Activated CD8-positive, alpha-beta memory T cell treated with anti-CD3 and anti-CD28 coated beads for 4 hours (primary cell): Measurements from ENCODE around the gene STOM.

Experiments
- DNase-seq, 2 donors: peaks; one replicate each; pipeline ENCODE4 v3.0.0-alpha.2; 2020; ENCODE audit warnings: low read depth in 2 of 2

Gene STOM

DNA sequence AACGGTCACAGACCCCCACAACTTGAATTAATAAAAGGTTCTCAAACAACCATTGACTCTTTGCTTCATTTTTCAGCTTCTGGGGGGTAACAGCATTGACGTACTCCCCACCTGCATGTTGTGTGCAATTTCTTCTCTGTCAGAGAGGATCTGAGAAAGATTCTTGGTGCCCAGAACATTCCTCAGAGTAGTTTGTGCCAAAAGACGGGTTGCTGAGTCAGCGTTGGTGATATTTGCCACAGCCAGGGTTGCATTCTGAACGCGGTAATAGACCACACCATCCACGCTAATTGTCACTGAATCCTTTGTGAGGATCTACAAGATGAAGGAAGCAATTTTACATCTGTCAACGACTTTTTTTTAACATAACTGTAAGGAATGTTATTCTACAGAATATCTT lies 21.0 kb downstream of the STOM start:
- DNase-seq = no peak

DNA sequence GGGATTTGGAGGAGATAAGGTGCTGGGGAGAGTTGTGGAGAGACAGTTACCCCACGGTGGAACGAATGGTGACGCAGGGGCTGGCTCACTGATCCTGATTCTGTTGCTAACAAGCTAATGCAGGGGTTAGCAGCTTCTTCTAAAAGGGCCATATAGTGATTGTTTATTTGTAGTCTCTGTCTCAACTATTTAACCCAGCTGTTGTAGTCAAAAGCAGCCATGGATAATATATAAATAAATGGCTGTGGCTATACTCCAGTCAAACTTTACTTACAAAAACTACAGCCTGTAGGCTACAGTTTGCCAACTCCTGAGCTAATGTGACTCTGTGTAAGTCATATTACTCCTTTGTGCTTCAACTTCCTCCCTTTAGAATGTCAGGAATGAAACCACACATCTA lies 21.8 kb downstream of the STOM start:
- no peak for DNase-seq

DNA sequence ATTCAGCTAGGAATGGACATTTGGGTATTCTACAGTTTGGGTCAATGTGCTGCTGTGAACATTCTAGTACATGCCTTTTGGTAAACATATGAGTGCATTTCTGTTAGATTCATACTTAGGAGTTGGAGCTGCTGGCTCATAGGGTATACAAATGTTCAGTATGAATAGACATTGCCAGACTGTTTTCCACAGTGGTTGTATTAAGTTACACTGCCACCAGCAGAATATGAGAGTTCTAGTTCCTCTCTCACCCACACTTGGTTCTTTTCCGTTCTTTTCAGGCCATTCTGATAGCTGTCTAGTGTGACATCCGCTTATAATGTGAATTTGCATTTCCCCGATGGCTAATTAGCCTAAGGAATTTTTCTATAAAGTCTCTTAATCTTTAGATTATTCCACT lies 25.0 kb downstream of the STOM start:
- DNase-seq = no peak

DNA sequence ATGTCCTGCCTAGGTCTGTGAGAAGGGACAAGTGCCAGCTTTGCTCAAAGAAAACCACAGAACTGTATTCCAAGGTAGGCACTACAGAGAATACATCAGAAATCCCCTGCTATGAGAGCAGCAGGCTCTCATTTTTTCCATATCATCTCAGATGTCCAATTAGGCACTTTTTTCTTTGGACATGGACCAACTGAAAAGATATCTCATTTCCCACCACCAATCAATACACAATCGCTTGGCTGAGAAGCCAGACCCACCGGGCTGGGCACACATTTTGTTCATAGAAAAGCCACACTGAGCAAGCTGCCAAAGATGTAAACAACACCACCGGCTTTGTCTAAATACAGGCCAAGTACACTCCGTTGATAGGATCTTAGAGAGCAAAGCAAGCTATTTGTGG lies 25.9 kb downstream of the STOM start:
- no peak for DNase-seq

DNA sequence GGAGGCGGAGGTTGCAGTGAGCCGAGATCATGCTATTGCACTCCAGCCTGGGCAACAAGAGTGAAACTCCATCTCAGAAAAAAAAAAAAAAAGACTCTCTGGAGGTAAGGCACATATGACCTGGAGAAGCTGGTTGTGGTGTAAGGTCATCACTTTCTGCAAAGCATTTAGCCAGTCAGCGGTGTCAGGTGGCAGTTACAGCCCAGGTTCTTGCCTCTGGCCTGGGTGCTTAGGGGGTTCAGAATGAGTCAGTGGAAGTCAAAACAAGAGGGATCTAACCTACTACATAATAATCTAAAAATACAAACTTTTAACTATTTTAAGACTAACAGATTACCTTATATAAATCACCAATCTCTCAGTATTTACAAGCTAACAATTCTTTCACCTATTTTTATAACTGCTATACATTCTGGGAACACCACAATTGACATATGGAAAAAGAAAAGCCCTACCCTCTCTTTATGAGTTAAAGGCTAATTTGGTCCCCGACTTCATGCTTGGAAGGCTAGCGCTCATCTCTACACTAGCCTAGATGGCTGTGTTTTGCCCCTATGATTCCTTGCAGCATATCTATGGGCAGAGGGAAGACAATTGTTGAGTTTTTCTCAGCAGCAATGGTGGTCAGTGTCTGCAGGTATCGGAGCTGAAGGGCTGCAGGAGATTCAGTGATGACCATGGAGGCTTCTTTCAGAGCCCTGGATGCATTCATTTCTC lies 29.2 kb downstream of the STOM start:
- DNase-seq = no peak

DNA sequence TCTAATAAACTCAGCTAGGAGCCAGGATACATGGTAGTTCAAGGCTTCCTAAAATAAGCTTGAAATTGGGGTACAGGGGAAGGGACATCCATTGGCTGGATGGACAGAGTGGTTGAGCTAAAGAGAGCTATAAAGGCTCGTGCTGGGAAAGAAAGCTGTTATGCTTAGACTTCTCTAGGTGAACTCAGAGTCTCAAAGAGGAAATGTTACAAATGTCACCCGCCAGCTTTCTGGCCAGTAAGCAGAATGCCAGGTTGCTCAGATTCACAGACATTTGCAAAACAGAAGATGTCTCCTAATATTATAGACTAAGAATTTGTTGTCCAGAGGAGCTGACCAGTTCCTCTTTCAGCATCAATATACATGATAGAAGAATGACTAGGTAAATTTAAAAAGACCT lies 30.6 kb downstream of the STOM start:
- DNase-seq = no peak

DNA sequence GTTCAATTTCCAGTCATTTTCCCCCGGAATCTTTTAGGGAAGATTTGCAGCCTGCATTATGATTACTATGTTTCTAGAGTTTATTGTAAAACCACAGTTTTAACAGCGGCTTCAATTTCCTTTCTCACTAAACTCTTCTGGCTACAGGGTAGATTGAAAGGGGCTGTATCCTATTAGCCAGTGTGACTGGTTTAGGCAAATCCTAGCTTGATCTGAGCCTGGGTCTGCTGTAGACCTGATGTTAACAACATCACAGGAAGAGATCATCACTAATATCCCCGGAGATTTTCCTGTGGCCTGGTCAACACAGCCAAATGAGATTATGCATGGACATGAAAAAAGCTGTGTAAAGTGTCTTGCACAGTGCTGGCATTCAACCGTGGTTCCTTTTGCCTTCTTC lies 33.4 kb downstream of the STOM start:
- DNase-seq = no peak

DNA sequence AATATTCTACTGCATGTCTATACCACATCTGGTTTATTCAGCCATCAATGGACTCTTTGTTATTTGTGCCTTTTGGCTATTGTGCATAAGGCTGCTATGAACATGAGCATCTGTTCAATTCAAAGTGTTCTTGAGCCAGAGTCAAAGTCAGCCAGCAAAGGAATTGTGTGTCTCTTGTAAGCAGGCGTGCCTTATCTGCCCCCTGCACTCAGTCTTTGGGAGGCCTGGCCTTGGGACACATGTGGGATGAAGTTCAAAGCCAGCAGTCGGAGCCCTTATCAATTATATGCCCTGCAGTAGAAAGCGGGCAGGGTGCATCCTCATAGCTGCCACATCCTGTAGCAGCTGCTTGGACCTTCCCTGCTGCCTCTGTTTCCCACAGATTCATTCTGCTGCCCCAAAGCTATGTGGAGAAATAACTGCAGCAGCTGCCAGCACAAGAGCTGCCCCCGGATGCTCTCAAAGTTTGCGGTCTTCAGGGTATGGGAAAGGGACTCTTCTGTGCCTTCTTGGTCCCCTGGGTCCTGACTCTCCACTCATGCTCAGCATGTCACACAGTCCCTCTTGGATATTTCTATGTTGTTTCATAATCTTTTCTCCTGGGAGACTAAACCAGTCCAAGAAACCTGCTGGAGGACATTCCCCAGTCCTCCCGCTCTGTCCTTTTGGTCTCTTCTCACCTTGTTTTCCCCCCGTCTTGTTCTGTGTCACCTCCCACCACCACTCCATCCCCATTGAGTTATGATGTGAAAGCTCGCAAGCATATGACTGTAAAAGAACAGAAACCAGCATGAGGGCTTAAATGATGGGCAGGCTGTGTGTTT lies 35.9 kb downstream of the STOM start:
- DNase-seq = no peak

DNA sequence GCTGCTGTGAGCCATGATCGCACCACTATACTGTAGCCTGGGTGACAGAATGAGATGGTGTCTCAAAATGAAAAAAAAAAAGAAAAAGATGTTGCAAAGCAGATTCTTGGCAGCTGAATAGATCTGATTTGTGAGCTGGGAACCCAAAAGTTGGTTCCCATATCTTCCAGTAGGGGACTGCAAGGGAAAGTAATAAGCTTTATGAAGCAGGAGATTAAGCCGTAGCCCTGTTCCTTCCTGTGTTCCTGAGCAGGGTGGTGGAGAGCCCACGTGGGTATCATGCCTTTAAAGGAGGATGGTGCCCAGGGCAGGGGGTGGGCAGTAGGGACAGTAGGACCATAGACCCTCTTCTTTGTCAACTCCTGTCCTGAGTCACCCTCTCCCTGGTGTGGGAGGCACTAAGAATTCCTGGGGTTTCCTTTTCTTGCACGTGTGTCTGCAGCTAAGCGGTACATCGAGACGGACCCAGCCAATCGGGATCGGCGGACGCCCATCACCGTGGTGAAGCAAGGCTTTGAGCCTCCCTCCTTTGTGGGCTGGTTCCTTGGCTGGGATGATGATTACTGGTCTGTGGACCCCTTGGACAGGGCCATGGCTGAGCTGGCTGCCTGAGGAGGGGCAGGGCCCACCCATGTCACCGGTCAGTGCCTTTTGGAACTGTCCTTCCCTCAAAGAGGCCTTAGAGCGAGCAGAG lies 37.9 kb downstream of the STOM start:
- DNase-seq = no peak

DNA sequence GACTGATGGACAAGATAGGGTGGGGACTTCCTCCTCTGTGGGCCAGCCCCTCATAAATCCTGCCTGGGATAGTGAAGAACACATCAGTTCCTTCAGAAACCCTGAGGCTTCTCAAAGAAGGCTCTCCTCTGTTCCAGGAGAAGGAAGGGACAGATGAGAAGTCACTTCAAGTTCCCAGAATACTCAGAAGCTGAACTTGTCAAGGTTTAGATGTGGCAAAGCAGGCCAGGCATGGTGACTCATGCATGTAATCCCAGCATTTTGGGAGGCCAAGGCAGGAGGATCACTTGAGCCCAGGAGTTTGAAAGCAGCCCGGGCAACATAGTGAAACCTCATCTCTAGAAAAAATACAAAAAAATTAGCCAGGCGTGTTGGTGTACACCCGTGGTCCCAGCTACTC lies 38.5 kb downstream of the STOM start:
- DNase-seq = no peak

DNA sequence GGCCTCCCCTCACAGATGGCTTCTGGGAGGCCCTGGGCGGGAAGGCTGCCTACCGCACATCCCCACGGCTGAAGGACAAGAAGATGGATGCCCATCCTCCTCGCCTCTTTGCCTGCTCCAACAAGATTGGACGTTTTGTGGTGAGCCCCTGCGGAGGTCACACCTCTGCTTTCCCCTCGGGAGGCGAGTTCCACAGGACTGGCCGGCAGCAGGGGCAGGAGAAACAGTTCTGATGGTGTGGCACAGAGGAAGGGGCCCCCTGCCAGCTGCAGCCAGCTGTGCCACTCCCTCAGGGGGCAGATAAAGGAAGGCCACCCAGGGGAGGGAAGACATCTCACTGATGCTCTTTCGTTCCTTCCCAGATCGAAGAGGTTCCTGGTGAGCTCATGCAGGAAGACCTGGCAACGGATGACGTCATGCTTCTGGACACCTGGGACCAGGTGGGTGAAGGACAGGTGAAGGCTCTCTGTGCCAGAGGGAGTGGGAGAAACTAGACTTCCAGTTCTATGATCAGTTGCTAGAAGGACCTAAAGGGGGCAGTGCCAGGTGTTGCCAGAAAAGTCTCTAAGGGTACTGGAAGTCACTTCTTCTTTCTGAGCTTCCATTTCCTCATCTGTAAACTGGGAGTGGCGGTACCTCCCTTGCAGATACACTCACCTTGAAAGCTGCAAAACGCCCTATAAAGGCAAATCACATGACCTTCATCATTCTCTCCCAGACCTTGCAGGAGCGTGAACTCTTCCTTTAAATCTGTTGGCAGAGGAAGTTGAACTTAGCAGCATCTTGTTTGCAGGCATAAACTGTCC lies 41.0 kb downstream of the STOM start:
- DNase-seq = no peak

DNA sequence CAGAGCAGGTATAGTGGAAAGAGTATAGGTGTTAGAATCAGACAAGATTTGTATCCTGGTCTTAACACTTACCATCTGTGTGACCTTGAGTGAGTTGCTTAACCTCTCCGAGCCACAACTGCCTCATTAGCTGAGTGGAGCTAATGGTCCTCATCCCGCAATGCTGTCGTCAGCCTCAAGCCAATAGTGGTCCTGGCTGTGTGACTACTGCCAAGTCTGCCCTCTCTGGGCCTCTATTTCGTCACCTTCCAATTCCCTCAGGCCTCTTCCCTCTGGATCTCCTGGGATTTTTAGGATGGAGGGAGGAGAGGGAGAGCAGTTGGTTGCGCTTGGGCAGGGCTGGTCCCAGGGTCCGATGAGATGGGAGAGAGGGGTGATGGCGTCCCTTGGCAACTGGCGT lies 41.6 kb downstream of the STOM start:
- no peak for DNase-seq

DNA sequence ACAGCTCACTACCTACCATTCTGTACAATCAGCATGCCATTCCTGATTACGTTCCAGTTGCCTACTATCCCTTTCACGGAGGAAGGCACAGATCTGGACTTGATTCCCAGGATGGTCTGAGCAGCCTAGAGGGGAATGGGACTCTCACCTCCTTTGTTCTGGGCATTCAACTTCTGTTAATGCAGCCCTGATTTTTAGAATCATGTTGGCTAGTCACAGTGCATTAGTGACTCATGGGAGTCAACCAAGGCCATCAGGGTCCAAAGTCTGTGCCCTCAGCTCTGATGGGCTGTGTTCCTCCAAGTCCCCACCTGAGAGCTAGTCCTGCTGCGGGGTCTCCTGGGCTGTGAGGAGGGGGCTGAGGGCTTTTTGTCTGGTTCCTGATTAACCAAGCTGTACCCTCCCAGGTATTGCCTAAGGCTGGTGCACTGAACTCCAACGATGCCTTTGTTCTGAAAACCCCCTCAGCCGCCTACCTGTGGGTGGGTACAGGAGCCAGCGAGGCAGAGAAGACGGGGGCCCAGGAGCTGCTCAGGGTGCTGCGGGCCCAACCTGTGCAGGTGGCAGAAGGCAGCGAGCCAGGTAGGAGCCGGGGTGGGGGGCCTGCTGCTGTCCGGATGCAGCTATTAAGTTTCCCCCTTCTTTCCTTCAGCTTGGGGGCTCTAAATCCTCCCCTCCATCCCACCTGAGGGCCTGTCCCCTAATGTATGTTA lies 43.0 kb downstream of the STOM start:
- no peak for DNase-seq

DNA sequence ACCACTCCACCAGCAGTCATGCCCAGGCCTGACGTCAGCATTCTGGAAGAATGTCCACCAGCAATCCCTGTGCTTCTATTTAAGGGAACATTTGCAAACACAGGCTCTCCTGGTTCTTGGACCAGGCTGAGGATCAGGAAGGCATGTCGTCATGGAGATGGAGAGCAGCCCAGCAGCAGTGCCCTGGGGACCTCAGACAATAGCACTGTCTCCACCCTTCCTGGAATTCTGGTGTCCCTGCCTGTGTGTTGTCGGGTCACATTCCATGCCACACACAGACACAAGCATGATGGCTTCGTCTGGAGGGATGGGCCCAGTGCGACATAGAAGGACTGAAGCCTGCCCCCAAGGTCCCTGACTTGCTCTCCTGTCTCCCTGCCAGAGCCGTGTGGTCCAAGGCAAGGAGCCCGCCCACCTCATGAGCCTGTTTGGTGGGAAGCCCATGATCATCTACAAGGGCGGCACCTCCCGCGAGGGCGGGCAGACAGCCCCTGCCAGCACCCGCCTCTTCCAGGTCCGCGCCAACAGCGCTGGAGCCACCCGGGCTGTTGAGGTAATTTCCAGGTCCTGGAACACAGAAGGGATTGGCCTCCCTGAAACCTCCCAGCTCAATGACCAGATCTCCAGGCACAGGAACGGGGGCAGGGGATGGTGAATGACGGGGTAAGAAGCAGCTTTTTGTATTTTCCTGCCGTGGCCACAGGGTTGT lies 43.8 kb downstream of the STOM start:
- DNase-seq = no peak

DNA sequence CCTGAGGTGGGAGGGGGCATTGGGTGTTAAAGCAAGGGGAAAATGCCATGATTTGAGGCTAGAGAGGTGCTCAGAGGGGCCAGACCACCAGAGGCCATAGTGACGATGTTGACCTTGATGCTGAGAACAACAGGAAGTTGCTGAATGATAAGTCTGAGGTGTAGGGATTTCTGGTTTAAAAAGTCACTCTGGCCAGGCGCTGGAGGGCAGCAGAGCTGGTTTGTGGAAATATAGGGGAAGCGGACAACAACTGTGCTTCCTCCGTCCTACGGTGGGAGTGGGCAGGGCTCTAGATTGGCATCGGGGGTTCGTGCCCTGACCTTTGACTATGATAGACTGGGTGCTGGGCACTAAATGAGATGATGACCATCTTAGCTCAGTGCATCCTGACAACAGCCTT lies 44.7 kb downstream of the STOM start:
- no peak for DNase-seq

DNA sequence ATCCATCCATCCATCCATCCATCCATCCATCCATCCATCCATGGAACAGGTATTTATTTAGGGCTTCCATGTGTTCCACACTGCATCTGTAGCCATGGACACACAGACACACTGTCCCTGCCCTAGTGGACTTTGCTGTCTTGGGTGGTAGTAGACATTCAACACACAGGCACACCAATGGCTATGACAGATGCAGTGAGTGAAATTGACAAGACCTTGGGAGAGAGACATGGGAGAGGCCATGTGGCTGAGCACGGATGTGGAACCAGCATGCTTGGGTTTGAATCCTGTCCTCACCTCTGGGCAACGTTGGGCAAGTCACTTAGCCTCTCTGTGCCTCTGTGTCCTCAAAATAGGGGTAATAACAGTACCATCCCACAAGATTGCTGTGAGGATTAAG lies 45.3 kb downstream of the STOM start:
- no peak for DNase-seq

DNA sequence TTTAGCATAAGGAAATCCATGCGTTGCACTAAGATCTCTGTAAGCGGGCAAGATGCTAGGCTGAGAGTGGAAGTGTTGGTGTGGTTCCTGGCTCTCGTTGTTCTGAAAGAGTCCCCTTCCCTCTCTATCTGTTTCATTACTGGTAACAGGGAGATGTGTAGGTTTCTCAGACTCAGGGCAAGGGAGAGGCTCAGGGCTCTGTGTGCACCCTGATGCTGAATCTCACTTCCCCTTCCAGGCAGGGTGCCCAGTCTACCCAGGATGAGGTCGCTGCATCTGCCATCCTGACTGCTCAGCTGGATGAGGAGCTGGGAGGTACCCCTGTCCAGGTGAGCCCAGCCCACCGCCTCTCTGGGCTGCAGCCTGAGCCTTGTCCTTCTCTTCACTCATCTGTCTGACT lies 45.7 kb downstream of the STOM start:
- no peak for DNase-seq

DNA sequence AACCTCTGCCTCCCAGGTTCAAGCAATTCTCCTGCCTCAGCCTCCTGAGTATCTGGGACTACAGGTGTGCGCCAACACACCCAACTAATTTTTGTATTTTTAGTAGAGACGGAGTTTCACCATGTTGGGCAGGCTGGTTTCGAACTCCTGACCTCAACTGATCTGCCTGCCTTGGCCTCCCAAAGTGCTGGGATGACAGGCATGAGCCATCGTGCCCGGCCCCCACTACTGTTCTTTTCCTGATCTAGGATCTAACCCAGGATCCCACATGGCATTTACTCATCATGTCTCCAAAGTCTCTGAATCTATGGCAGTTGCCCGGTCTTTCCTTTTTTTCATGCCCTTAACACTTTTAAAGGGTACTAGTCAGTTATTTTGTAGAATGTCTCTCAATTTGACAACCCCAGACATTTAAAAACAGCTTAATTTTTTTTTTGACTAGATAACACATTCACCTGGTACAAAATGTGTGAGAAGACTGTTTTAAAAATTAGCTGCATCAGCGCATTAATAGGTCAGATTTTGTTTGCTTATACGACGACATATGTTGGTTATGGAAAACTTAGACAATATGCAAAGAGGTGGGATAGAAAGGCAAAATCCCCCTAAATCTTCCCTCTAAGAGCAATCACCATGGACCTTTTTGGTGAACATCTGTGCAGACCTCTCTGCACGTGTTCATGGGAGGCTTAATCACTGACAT lies 46.5 kb downstream of the STOM start:
- no peak for DNase-seq

DNA sequence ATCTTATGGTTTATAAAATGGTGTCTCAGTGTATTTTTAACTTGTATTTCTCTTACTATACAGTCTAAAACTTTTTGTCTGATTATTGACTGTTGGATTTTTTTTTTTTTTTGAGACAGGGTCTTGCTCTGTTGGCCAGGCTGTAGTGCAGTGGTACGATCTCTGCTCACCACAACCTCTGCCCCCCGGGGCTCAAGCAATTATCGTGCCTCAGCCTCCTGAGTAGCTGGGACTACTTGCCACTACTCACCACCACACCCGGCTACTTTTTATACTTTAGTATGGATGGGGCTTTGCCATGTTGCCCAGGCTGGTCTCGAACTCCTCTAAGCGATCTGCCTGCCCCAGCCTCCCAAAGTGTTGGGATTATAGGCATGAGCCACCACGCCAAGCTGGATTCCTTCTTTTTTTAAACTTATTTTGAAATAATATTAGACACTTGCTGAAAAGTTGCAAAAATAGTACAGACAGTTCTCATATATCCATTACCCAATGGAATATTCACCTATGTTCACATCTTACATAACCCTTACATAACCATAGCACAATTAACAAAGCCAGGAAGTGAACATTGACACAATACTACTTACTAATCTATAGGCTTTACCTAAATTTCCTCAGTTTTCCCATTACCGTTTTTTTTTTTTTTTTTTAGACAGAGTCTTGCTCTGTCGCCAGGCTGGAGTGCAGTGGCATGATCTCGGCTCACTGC lies 47.2 kb downstream of the STOM start:
- DNase-seq = no peak
